RWPE2 (cell line): ENCODE measurements around the gene LZTFL1.

Source experiments
- ATAC-seq: fragments of 200-7000 bp; cut with Tn5 transposase; 3 replicates; pipeline ENCODE4 v1.9.1; 2021; ENCODE audit warnings: low read depth
- DNase-seq: peaks from one replicate; pipeline ENCODE4 v3.0.0-alpha.2; 2020; ENCODE audit warnings: low spot score
- H3K27ac ChIP-seq: fragments of 450-650 bp; 2 replicates; pipeline ENCODE4 v1.5.1; 2017; ENCODE audit warnings: mild to moderate bottlenecking; ENCODE audit not compliant: poor library complexity, severe bottlenecking
- H3K27me3 ChIP-seq: fragments of 250-450 bp; sonication (Bioruptor Pico); 2 replicates; pipeline ENCODE4 v1.5.1; 2021; ENCODE audit warnings: mild to moderate bottlenecking, moderate library complexity; ENCODE audit not compliant: insufficient read depth, poor library complexity, severe bottlenecking
- H3K36me3 ChIP-seq: fragments of 250-450 bp; sonication (Bioruptor Pico); 2 replicates; pipeline ENCODE4 v1.5.1; 2020; ENCODE audit warnings: low read depth, mild to moderate bottlenecking, moderate library complexity
- H3K4me1 ChIP-seq: fragments of 250-450 bp; sonication (Bioruptor Pico); 2 replicates; pipeline ENCODE4 v1.5.1; 2021; ENCODE audit warnings: mild to moderate bottlenecking, moderate library complexity; ENCODE audit not compliant: insufficient read depth, poor library complexity, severe bottlenecking
- H3K4me3 ChIP-seq: fragments of 250-450 bp; sonication (Bioruptor Pico); 2 replicates; pipeline ENCODE4 v1.5.1; 2021; ENCODE audit warnings: mild to moderate bottlenecking, moderate library complexity; ENCODE audit not compliant: severe bottlenecking
- H3K9me3 ChIP-seq: fragments of 250-450 bp; sonication (Bioruptor Pico); 2 replicates; pipeline ENCODE4 v1.5.1; 2021; ENCODE audit warnings: mild to moderate bottlenecking, moderate library complexity; ENCODE audit not compliant: severe bottlenecking
- TF ChIP-seq, protein P1 (sequence below): fragments of 450-650 bp; IDR thresholded peaks from one replicate; pipeline ENCODE4 v1.5.1; 2017; ENCODE audit warnings: mild to moderate bottlenecking, moderate library complexity; ENCODE audit not compliant: poor library complexity, severe bottlenecking

LZTFL1 gene

DNA sequence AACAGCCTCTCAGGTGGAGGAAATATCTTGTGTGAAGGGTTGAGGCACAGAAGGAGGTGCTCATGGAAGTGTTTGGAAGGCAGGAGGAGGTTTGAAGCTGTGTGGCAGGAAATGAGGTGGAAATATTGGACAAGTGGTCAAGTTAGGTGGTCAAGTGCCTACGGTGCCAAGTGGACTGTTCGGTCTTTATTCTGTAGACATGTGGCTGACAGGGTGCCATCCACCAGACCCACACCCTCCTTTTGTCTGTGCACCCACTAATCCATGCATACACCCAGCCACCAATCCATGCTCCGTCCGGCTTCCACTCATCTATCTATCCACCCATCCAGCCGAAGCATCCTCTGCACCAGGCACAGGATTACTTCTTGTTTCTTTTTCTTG, 47.8 kb downstream of the LZTFL1 start:
- TF ChIP-seq, protein P1, sequence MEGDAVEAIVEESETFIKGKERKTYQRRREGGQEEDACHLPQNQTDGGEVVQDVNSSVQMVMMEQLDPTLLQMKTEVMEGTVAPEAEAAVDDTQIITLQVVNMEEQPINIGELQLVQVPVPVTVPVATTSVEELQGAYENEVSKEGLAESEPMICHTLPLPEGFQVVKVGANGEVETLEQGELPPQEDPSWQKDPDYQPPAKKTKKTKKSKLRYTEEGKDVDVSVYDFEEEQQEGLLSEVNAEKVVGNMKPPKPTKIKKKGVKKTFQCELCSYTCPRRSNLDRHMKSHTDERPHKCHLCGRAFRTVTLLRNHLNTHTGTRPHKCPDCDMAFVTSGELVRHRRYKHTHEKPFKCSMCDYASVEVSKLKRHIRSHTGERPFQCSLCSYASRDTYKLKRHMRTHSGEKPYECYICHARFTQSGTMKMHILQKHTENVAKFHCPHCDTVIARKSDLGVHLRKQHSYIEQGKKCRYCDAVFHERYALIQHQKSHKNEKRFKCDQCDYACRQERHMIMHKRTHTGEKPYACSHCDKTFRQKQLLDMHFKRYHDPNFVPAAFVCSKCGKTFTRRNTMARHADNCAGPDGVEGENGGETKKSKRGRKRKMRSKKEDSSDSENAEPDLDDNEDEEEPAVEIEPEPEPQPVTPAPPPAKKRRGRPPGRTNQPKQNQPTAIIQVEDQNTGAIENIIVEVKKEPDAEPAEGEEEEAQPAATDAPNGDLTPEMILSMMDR: no peak
- Histone ChIP-seq H3K36me3 (no peaks in the 10 kb centered on the region), H3K4me1 (no peaks in the 10 kb centered on the region), H3K27ac (no peak overlapping the region), H3K4me3 (no peak overlapping the region), H3K27me3 (peaks cover 34% of the 10 kb centered on the region), H3K9me3 (peaks cover 2% of the 10 kb centered on the region)
- DNase-seq (no peak), ATAC-seq (no peak)

DNA sequence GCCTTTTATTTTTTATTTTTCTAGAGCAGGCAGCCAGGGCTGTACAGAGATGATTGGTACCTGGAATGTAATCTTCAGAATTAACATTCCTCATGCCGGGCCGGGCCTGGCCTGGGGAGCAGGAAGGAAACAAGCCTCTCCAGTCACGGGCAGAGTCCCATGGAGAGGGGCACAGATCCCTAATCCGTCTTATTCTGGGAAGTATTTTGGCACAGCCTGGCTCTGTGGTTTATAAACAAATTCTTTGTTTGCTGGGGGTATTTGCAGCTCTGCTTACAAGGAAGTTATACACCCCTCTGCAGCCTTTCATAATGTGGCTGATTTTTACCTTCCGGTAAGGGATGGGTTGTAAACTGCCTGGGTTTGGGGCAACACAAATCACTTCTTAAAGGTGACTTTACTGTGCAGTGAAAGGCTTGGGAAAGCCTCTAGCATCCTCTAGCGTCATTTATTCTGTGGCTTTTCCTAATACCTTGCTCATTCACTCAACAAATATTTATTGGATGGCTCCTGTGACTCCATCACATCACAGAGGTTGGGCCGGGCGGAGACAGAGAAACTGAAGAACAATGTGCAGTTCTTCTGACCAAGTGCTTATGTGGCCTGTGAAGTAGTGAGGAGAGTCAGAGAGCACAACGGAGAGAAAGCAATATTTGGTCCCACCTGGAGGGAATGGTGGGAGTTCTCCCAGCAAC, 48.3 kb downstream of the LZTFL1 start:
- TF ChIP-seq, protein P1: no peak
- no peaks in the 10 kb centered on the region for H3K4me1 ChIP-seq
- peak; percentile 46; the same call in 1 of the 3 replicates for ATAC-seq
- H3K4me3 ChIP-seq: no peak overlapping the region
- H3K27ac ChIP-seq: no peak overlapping the region
- peaks cover 34% of the 10 kb centered on the region for H3K27me3 ChIP-seq
- H3K9me3 ChIP-seq: peaks cover 5% of the 10 kb centered on the region
- no peak for DNase-seq
- no peaks in the 10 kb centered on the region for H3K36me3 ChIP-seq

DNA sequence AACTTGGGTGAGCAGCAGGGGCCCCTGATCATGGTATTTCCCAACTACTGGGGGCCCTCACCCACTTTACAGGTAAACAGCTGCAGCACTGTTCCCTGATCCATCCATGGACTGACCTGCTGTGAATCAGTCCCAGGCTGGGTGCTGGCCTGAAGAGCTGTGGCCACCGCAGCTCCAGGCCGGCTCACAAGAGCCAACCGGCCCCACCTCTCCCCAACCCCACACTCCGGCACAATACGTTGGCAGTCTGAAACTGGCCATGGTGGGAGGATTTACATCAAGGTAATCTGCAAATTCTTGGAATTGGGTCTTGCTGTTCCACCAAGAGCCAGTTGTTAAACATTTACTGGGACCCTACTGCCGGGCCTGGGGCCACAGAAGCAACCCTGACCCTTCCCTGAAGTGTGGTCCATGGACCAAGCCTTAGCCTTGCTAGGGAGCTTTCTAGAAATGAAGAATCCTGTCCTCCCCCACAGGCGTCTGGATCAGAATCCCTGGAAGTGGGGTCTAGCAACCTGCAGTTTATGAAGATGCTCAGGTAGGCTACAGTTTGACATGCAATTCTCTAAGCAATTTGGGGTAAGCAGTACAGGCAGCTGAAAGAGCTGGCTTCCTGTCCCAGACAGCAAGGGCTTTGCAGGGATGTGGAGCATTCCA, 49.3 kb downstream of the LZTFL1 start:
- DNase-seq (no peak), ATAC-seq (no peak)
- TF ChIP-seq, protein P1: no peak
- H3K27ac ChIP-seq: no peak overlapping the region
- peaks cover 5% of the 10 kb centered on the region for H3K9me3 ChIP-seq
- peaks cover 32% of the 10 kb centered on the region for H3K27me3 ChIP-seq
- no peaks in the 10 kb centered on the region for H3K36me3 ChIP-seq
- H3K4me1 ChIP-seq: no peaks in the 10 kb centered on the region
- no peak overlapping the region for H3K4me3 ChIP-seq

DNA sequence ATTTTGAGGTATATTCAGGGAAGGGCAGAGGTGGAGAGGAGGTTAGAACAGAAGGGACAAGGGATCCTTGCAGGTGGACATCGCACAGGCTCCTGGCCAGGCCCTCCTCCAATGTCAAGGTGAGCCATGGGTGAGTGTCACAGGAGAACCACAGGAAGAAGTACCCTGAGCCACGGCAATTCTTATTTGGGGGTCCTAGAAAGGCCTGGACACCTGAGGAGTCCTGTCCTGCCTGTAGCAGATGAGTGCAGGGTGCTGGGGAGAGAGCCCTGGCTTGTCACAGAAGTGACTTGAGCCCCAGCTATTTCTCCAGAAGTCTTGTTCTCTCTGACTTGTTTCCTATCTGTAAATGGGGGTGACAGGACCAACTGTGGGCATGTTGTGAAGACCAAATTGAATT, 49.9 kb downstream of the LZTFL1 start:
- Histone ChIP-seq H3K4me1 (no peaks in the 10 kb centered on the region), H3K9me3 (peaks cover 5% of the 10 kb centered on the region), H3K27me3 (peaks cover 25% of the 10 kb centered on the region), H3K36me3 (no peaks in the 10 kb centered on the region), H3K4me3 (no peak overlapping the region), H3K27ac (no peak overlapping the region)
- no peak for DNase-seq
- TF ChIP-seq, protein P1: no peak
- ATAC-seq: no peak

DNA sequence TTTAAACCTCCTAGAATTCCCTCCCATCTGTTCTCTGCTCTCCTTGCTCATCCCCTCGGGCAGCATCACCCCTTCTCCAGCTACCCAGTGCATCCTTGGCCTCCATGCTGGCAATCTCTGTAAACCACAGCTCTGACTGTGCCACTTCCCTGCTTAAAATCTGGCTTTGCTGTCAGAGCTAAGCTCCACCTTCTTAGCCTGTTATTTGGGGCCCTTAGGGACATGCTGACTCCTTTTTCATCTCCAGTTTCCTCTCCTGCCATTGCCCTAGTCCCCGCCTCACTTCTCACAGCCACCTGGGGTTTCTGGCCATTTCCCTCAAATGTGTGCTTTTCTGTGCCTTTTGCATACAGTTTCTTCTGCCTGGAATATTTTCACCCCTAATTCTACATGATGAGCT, 51.3 kb downstream of the LZTFL1 start:
- DNase-seq: no peak
- TF ChIP-seq, protein P1: no peak
- Histone ChIP-seq H3K27me3 (peaks cover 11% of the 10 kb centered on the region), H3K27ac (no peak overlapping the region), H3K4me3 (no peak overlapping the region), H3K4me1 (no peaks in the 10 kb centered on the region), H3K36me3 (no peaks in the 10 kb centered on the region), H3K9me3 (peaks cover 5% of the 10 kb centered on the region)
- no peak for ATAC-seq
